ENCODE measurements around the gene GLYATL1.

The GLYATL1 gene

DNA sequence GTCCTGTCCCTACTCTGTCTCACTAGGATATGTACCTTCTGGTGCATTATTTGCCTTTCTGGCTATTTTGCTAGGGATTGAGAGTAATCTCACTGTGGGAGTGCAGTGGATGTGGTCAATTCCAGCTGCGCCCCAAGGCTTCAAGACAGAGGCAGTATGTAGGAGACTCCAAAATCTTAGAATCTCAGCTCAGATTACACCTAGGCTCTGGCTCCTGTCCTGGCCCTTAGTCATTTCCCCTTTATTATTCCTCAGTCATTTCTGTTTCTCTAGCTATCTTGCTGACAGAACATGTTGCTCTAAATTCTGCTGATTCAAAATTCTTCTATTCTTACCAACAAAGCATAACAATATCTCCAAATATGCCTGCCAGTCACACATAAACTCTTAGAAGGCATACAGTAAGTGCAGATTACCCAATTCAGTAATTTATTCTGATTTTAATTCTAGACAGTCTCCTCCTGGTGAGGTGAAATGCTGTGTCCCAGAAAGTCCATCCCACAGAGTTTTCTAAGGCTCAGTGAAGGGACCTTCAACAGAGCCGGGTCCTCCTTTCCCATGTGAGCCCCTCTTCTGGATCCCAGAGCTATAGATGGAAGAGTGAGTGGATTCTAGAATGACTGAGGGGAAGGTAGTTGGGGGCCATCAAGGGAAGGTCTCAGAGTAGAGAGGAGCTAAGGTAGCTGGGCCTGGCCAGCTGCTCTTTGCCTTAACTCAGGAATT lies 24.3 kb upstream of the GLYATL1 start:
- no peak overlapping the region for H3K9ac ChIP-seq (ENCODE audit: low read length)
- no peaks in the 10 kb centered on the region for H3K4me1 ChIP-seq (ENCODE audit: control insufficient read depth, low read depth, low read length)
- no peaks in the 10 kb centered on the region for H3K27me3 ChIP-seq (ENCODE audit: control insufficient read depth, insufficient read depth, low read length)
- H3K27ac ChIP-seq (ENCODE audit: low read length), result no peak overlapping the region
- H3K9me3 ChIP-seq (ENCODE audit: control insufficient read depth, low read depth, low read length), result peaks cover 14% of the 10 kb centered on the region
- no peak overlapping the region for H3K4me3 ChIP-seq (ENCODE audit: low read length)
- no peaks in the 10 kb centered on the region for H3K36me3 ChIP-seq (ENCODE audit: control insufficient read depth, low read depth, low read length)

GRCh38 chr11:58916637-58917036 lies 22.7 kb upstream of the GLYATL1 start:
- H3K4me3 ChIP-seq (ENCODE audit: low read length), result no peak overlapping the region
- no peak overlapping the region for H3K27ac ChIP-seq (ENCODE audit: low read length)
- H3K36me3 ChIP-seq (ENCODE audit: control insufficient read depth, low read depth, low read length), result no peaks in the 10 kb centered on the region
- no peaks in the 10 kb centered on the region for H3K4me1 ChIP-seq (ENCODE audit: control insufficient read depth, low read depth, low read length)
- no peaks in the 10 kb centered on the region for H3K27me3 ChIP-seq (ENCODE audit: control insufficient read depth, insufficient read depth, low read length)
- H3K9ac ChIP-seq (ENCODE audit: low read length), result no peak overlapping the region
- peaks cover 14% of the 10 kb centered on the region for H3K9me3 ChIP-seq (ENCODE audit: control insufficient read depth, low read depth, low read length)

- Histone ChIP-seq H3K4me3 (ENCODE audit: low read length) (no peak overlapping the region), H3K36me3 (ENCODE audit: control insufficient read depth, low read depth, low read length) (no peaks in the 10 kb centered on the region), H3K4me1 (ENCODE audit: control insufficient read depth, low read depth, low read length) (no peaks in the 10 kb centered on the region), H3K9ac (ENCODE audit: low read length) (no peak overlapping the region), H3K27me3 (ENCODE audit: control insufficient read depth, insufficient read depth, low read length) (no peaks in the 10 kb centered on the region), H3K9me3 (ENCODE audit: control insufficient read depth, low read depth, low read length) (peaks cover 14% of the 10 kb centered on the region), H3K27ac (ENCODE audit: low read length) (no peak overlapping the region)
Observed at GRCh38 chr11:58917159-58917783, 22.0 kb upstream of the GLYATL1 start.

GRCh38 chr11:58919561-58919960 lies 19.7 kb upstream of the GLYATL1 start:
- H3K4me3 ChIP-seq (ENCODE audit: low read length), result no peak overlapping the region
- peaks cover 14% of the 10 kb centered on the region for H3K9me3 ChIP-seq (ENCODE audit: control insufficient read depth, low read depth, low read length)
- no peaks in the 10 kb centered on the region for H3K36me3 ChIP-seq (ENCODE audit: control insufficient read depth, low read depth, low read length)
- peaks cover 19% of the 10 kb centered on the region for H3K4me1 ChIP-seq (ENCODE audit: control insufficient read depth, low read depth, low read length)
- H3K27me3 ChIP-seq (ENCODE audit: control insufficient read depth, insufficient read depth, low read length), result no peaks in the 10 kb centered on the region
- no peak overlapping the region for H3K27ac ChIP-seq (ENCODE audit: low read length)
- H3K9ac ChIP-seq (ENCODE audit: low read length), result no peak overlapping the region

- H3K36me3 ChIP-seq (ENCODE audit: control insufficient read depth, low read depth, low read length), result no peaks in the 10 kb centered on the region
- no peak overlapping the region for H3K27ac ChIP-seq (ENCODE audit: low read length)
- H3K4me1 ChIP-seq (ENCODE audit: control insufficient read depth, low read depth, low read length), result peaks cover 23% of the 10 kb centered on the region
- no peak overlapping the region for H3K9ac ChIP-seq (ENCODE audit: low read length)
- H3K9me3 ChIP-seq (ENCODE audit: control insufficient read depth, low read depth, low read length), result peaks cover 14% of the 10 kb centered on the region
- H3K4me3 ChIP-seq (ENCODE audit: low read length), result no peak overlapping the region
- H3K27me3 ChIP-seq (ENCODE audit: control insufficient read depth, insufficient read depth, low read length), result no peaks in the 10 kb centered on the region
Observed at GRCh38 chr11:58919980-58920379, 19.3 kb upstream of the GLYATL1 start.

DNA sequence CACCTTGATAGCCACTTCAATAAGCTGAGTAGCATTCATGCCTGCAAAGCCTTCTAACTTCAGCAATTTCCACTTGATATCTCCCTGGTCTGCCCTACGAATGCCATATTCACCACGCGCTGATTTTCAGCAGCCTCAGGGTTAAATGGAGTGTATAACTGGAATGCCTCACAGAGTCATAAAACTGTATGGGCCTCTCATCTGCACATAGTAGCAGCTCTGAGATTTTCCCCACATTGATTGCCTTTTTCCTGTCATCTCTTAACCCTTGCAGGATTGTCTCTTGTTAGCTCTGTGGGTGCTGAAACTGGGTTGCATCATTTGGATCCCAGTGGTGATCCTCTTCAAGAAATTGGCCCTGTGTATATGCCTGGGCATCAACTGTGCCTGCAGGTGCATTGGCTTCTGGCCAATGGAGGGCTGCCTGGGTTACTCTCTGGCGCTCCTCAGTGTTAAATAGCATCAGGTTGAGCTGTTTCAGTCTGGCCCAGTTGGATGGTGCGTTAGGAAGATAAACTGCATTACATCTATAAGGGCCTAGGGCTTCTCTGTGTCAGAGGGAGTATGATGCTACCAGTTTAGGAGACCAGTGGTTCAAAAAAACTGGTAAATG lies 17.4 kb upstream of the GLYATL1 start:
- Histone ChIP-seq H3K27me3 (ENCODE audit: control insufficient read depth, insufficient read depth, low read length) (no peaks in the 10 kb centered on the region), H3K4me1 (ENCODE audit: control insufficient read depth, low read depth, low read length) (peaks cover 25% of the 10 kb centered on the region), H3K27ac (ENCODE audit: low read length) (no peak overlapping the region)

GRCh38 chr11:58922479-58922878 lies 16.8 kb upstream of the GLYATL1 start:
- Histone ChIP-seq H3K27ac (ENCODE audit: low read length) (no peak overlapping the region), H3K4me1 (ENCODE audit: control insufficient read depth, low read depth, low read length) (peaks cover 27% of the 10 kb centered on the region), H3K9ac (ENCODE audit: low read length) (no peak overlapping the region)

More for the DNA sequence above, 17.4 kb upstream of the GLYATL1 start:
- Histone ChIP-seq H3K4me3 (ENCODE audit: low read length) (no peak overlapping the region), H3K9ac (ENCODE audit: low read length) (no peak overlapping the region), H3K9me3 (ENCODE audit: control insufficient read depth, low read depth, low read length) (peaks cover 4% of the 10 kb centered on the region), H3K36me3 (ENCODE audit: control insufficient read depth, low read depth, low read length) (no peaks in the 10 kb centered on the region)

DNA sequence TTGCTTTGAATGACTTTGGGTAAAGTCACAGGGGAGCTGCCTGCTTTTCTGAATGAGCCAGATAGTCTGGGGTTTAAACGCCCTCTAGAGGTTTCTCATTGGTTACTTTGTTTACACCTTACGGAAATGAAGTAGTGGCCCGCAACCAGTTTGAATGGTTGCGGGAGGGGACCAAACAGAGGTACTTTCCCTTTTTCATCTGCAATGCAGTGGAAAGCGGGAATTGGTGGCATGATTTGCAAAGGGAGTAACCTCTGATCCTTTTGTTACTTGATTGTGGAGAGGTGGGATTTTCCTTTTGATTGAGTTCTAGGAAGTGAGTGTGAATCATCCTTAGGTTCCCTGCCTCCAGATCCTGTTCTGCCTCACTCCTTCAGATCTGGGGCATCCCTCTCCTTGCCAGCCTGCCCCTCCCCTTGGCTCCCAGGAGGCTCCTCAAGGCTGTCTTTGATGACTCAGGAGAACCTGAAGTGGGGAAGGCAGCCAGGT lies 15.9 kb upstream of the GLYATL1 start:
- H3K36me3 ChIP-seq (ENCODE audit: control insufficient read depth, low read depth, low read length), result no peaks in the 10 kb centered on the region
- no peak overlapping the region for H3K27ac ChIP-seq (ENCODE audit: low read length)
- no peaks in the 10 kb centered on the region for H3K27me3 ChIP-seq (ENCODE audit: control insufficient read depth, insufficient read depth, low read length)
- H3K4me3 ChIP-seq (ENCODE audit: low read length), result peak overlapping the region; percentile 50
- no peaks in the 10 kb centered on the region for H3K9me3 ChIP-seq (ENCODE audit: control insufficient read depth, low read depth, low read length)
- peaks cover 30% of the 10 kb centered on the region for H3K4me1 ChIP-seq (ENCODE audit: control insufficient read depth, low read depth, low read length)
- H3K9ac ChIP-seq (ENCODE audit: low read length), result no peak overlapping the region

More at GRCh38 chr11:58922479-58922878, 16.8 kb upstream of the GLYATL1 start:
- Histone ChIP-seq H3K9me3 (ENCODE audit: control insufficient read depth, low read depth, low read length) (no peaks in the 10 kb centered on the region), H3K4me3 (ENCODE audit: low read length) (no peak overlapping the region), H3K36me3 (ENCODE audit: control insufficient read depth, low read depth, low read length) (no peaks in the 10 kb centered on the region), H3K27me3 (ENCODE audit: control insufficient read depth, insufficient read depth, low read length) (no peaks in the 10 kb centered on the region)

- H3K27ac ChIP-seq (ENCODE audit: low read length), result no peak overlapping the region
- no peaks in the 10 kb centered on the region for H3K36me3 ChIP-seq (ENCODE audit: control insufficient read depth, low read depth, low read length)
- H3K4me1 ChIP-seq (ENCODE audit: control insufficient read depth, low read depth, low read length), result peaks cover 36% of the 10 kb centered on the region
- H3K9me3 ChIP-seq (ENCODE audit: control insufficient read depth, low read depth, low read length), result no peaks in the 10 kb centered on the region
- no peaks in the 10 kb centered on the region for H3K27me3 ChIP-seq (ENCODE audit: control insufficient read depth, insufficient read depth, low read length)
- no peak overlapping the region for H3K4me3 ChIP-seq (ENCODE audit: low read length)
- H3K9ac ChIP-seq (ENCODE audit: low read length), result peak overlapping the region; percentile 2
Observed at GRCh38 chr11:58924230-58924629, 15.1 kb upstream of the GLYATL1 start.

- Histone ChIP-seq H3K27ac (ENCODE audit: low read length) (no peak overlapping the region), H3K9ac (ENCODE audit: low read length) (no peak overlapping the region), H3K27me3 (ENCODE audit: control insufficient read depth, insufficient read depth, low read length) (no peaks in the 10 kb centered on the region), H3K9me3 (ENCODE audit: control insufficient read depth, low read depth, low read length) (no peaks in the 10 kb centered on the region), H3K4me1 (ENCODE audit: control insufficient read depth, low read depth, low read length) (peaks cover 44% of the 10 kb centered on the region), H3K36me3 (ENCODE audit: control insufficient read depth, low read depth, low read length) (no peaks in the 10 kb centered on the region), H3K4me3 (ENCODE audit: low read length) (no peak overlapping the region)
Observed at GRCh38 chr11:58926251-58926650, 13.0 kb upstream of the GLYATL1 start.

DNA sequence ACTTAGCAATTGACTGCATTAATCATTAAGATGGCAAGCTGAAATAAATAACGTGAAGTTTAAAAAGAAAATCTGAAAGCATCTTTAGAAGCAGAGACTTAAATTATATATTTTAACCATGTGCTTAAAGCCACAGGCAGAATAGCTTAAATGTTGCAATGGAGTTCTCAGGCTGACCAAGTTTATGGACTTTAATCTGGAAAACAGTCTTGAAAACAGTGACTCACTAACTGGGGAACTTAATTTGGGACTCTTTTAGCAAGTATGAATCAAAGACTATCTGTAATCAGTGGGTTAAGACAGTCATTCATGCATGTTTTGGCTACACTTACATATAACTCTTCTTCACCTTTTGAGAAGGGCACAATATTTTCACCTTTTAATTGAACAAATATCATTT lies 12.6 kb upstream of the GLYATL1 start:
- H3K4me3 ChIP-seq (ENCODE audit: low read length), result peak overlapping the region; percentile 60
- H3K9ac ChIP-seq (ENCODE audit: low read length), result no peak overlapping the region
- no peaks in the 10 kb centered on the region for H3K27me3 ChIP-seq (ENCODE audit: control insufficient read depth, insufficient read depth, low read length)
- H3K4me1 ChIP-seq (ENCODE audit: control insufficient read depth, low read depth, low read length), result peaks cover 44% of the 10 kb centered on the region
- no peak overlapping the region for H3K27ac ChIP-seq (ENCODE audit: low read length)
- H3K36me3 ChIP-seq (ENCODE audit: control insufficient read depth, low read depth, low read length), result no peaks in the 10 kb centered on the region
- no peaks in the 10 kb centered on the region for H3K9me3 ChIP-seq (ENCODE audit: control insufficient read depth, low read depth, low read length)
